HAP-1 (cell line): ENCODE data around the gene MAPKAPK2.

Experiments
- DNase-seq, 2 experiments: peaks; one replicate each; pipeline ENCODE4 v3.0.0-alpha.2; 2016 to 2020; ENCODE audit warnings: low spot score in 2 of 2
- H3K27me3 ChIP-seq: fragments of 250-450 bp; sonication (Bioruptor Pico); 2 replicates; pipeline ENCODE4 v1.5.1; 2020; ENCODE audit warnings: low read depth, mild to moderate bottlenecking, moderate library complexity
- H3K36me3 ChIP-seq: fragments of 250-450 bp; sonication (Bioruptor Pico); replicated peaks from 2 replicates; pipeline ENCODE4 v1.5.1; 2020; ENCODE audit warnings: mild to moderate bottlenecking
- H3K4me1 ChIP-seq: fragments of 250-450 bp; sonication (Bioruptor Pico); 2 replicates; pipeline ENCODE4 v1.5.1; 2020; ENCODE audit warnings: mild to moderate bottlenecking
- H3K4me3 ChIP-seq: fragments of 250-450 bp; sonication (Bioruptor Pico); 2 replicates; pipeline ENCODE4 v1.5.1; 2020; ENCODE audit warnings: mild to moderate bottlenecking, moderate library complexity
- H3K9me3 ChIP-seq: fragments of 250-450 bp; sonication (Bioruptor Pico); 2 replicates; pipeline ENCODE4 v1.5.1; 2020; ENCODE audit warnings: mild to moderate bottlenecking, moderate library complexity
- in situ Hi-C: fragments of 300-500 bp; cut with MboI; formaldehyde crosslinking; loops from 3 replicates; pipeline ENCODE4 v1.14.3; 2020; ENCODE audit warnings: low sequenced_read_pairs, inconsistent platforms, mixed read lengths

Gene MAPKAPK2

GRCh38 chr1:206716870-206717673, 32.4 kb downstream of the MAPKAPK2 start:
- Histone ChIP-seq H3K9me3 (no peaks in the 10 kb centered on the region), H3K36me3 (no peaks in the 10 kb centered on the region), H3K27me3 (no peaks in the 10 kb centered on the region), H3K4me3 (no peak overlapping the region), H3K4me1 (no peaks in the 10 kb centered on the region)
- in situ Hi-C loops, result no loop called here
- no peak for DNase-seq

GRCh38 chr1:206717674-206717989, 32.9 kb downstream of the MAPKAPK2 start:
- no peak for DNase-seq
- H3K4me1 ChIP-seq, result no peaks in the 10 kb centered on the region
- in situ Hi-C loops, result no loop called here
- H3K9me3 ChIP-seq, result no peaks in the 10 kb centered on the region
- H3K27me3 ChIP-seq, result no peaks in the 10 kb centered on the region
- H3K4me3 ChIP-seq, result no peak overlapping the region
- H3K36me3 ChIP-seq, result no peaks in the 10 kb centered on the region

- no peak for DNase-seq
- Histone ChIP-seq H3K9me3 (no peaks in the 10 kb centered on the region), H3K4me3 (no peak overlapping the region), H3K27me3 (no peaks in the 10 kb centered on the region), H3K36me3 (no peaks in the 10 kb centered on the region), H3K4me1 (no peaks in the 10 kb centered on the region)
- in situ Hi-C loops, result no loop called here
Measured at GRCh38 chr1:206719169-206719839, 34.6 kb downstream of the MAPKAPK2 start.

GRCh38 chr1:206721454-206721853, 36.7 kb downstream of the MAPKAPK2 start:
- Histone ChIP-seq H3K36me3 (no peaks in the 10 kb centered on the region), H3K27me3 (no peaks in the 10 kb centered on the region), H3K9me3 (no peaks in the 10 kb centered on the region), H3K4me3 (no peak overlapping the region), H3K4me1 (no peaks in the 10 kb centered on the region)
- no peak for DNase-seq
- in situ Hi-C loops, result no loop called here

- no peak for DNase-seq
- Histone ChIP-seq H3K4me3 (no peak overlapping the region), H3K36me3 (no peaks in the 10 kb centered on the region), H3K27me3 (no peaks in the 10 kb centered on the region), H3K4me1 (no peaks in the 10 kb centered on the region), H3K9me3 (no peaks in the 10 kb centered on the region)
- in situ Hi-C loops, result no loop called here
Measured at GRCh38 chr1:206722751-206723461, 38.2 kb downstream of the MAPKAPK2 start.

GRCh38 chr1:206723462-206723804, 38.7 kb downstream of the MAPKAPK2 start:
- Histone ChIP-seq H3K4me3 (no peak overlapping the region), H3K27me3 (no peaks in the 10 kb centered on the region), H3K36me3 (no peaks in the 10 kb centered on the region), H3K9me3 (no peaks in the 10 kb centered on the region), H3K4me1 (no peaks in the 10 kb centered on the region)
- in situ Hi-C loops, result no loop called here
- DNase-seq, result no peak

- no peak for DNase-seq
- in situ Hi-C loops, result no loop called here
- no peaks in the 10 kb centered on the region for H3K4me1 ChIP-seq
- no peak overlapping the region for H3K4me3 ChIP-seq
- no peaks in the 10 kb centered on the region for H3K27me3 ChIP-seq
- H3K9me3 ChIP-seq, result no peaks in the 10 kb centered on the region
- no peaks in the 10 kb centered on the region for H3K36me3 ChIP-seq
Measured at GRCh38 chr1:206723805-206724472, 39.2 kb downstream of the MAPKAPK2 start.

- in situ Hi-C loops, result loop anchor here (5.0 to 25.0 kb wide), 2 partner anchors 187 to 762 kb away; partner anchors contain the start of gene CR1
Measured at GRCh38 chr1:206725109-206725963, 40.6 kb downstream of the MAPKAPK2 start.

GRCh38 chr1:206727981-206728696, 43.4 kb downstream of the MAPKAPK2 start:
- no peaks in the 10 kb centered on the region for H3K9me3 ChIP-seq
- no peaks in the 10 kb centered on the region for H3K4me1 ChIP-seq
- H3K27me3 ChIP-seq, result no peaks in the 10 kb centered on the region
- H3K36me3 ChIP-seq, result peaks cover 8% of the 10 kb centered on the region
- DNase-seq, result no peak
- H3K4me3 ChIP-seq, result no peak overlapping the region
- in situ Hi-C loops, result loop anchor here (5.0 to 25.0 kb wide), 2 partner anchors 184 to 759 kb away; partner anchors contain the start of gene CR1

More at GRCh38 chr1:206725109-206725963, 40.6 kb downstream of the MAPKAPK2 start:
- Histone ChIP-seq H3K27me3 (no peaks in the 10 kb centered on the region), H3K4me1 (no peaks in the 10 kb centered on the region), H3K9me3 (no peaks in the 10 kb centered on the region), H3K36me3 (no peaks in the 10 kb centered on the region; the same call in none of the 2 replicates), H3K4me3 (no peak overlapping the region)
- peak; percentile 41 to 76 for DNase-seq

GRCh38 chr1:206728697-206728987, 43.9 kb downstream of the MAPKAPK2 start:
- in situ Hi-C loops, result loop anchor here (5.0 to 25.0 kb wide), 2 partner anchors 184 to 759 kb away; partner anchors contain the start of gene CR1
- H3K4me1 ChIP-seq, result no peaks in the 10 kb centered on the region
- H3K27me3 ChIP-seq, result no peaks in the 10 kb centered on the region
- H3K4me3 ChIP-seq, result no peak overlapping the region
- peaks cover 8% of the 10 kb centered on the region for H3K36me3 ChIP-seq
- H3K9me3 ChIP-seq, result no peaks in the 10 kb centered on the region
- DNase-seq, result no peak

GRCh38 chr1:206729050-206729449, 44.3 kb downstream of the MAPKAPK2 start:
- Histone ChIP-seq H3K36me3 (peaks cover 8% of the 10 kb centered on the region), H3K4me3 (no peak overlapping the region), H3K4me1 (no peaks in the 10 kb centered on the region), H3K27me3 (no peaks in the 10 kb centered on the region), H3K9me3 (no peaks in the 10 kb centered on the region)
- DNase-seq, result no peak
- in situ Hi-C loops, result loop anchor here (5.0 to 25.0 kb wide), 2 partner anchors 183 to 758 kb away; partner anchors contain the start of gene CR1

GRCh38 chr1:206729507-206729906, 44.8 kb downstream of the MAPKAPK2 start:
- in situ Hi-C loops, result loop anchor here (5.0 to 25.0 kb wide), 2 partner anchors 183 to 758 kb away; partner anchors contain the start of gene CR1
- H3K27me3 ChIP-seq, result no peaks in the 10 kb centered on the region
- H3K36me3 ChIP-seq, result peaks cover 8% of the 10 kb centered on the region
- no peak for DNase-seq
- no peak overlapping the region for H3K4me3 ChIP-seq
- no peaks in the 10 kb centered on the region for H3K4me1 ChIP-seq
- no peaks in the 10 kb centered on the region for H3K9me3 ChIP-seq
